Omental fat pad (tissue), 4 donors: ENCODE data around the gene ARHGEF39. TPM values are rescaled to one million over a fixed set of nuclear protein-coding genes. Genes with fewer than 3 reads are reported as not detected.

Source experiments
- ATAC-seq: fragments of 150-250 bp; one replicate; pipeline ENCODE4 v1.9.1; 2016; ENCODE audit warnings: mild to moderate bottlenecking, moderate library complexity; ENCODE audit not compliant: low FRiP score
- DNase-seq: peaks from one replicate; pipeline ENCODE4 v3.0.0-alpha.2; 2019; ENCODE audit warnings: low spot score
- total RNA-seq, 4 donors: library from RNA; depleted of rRNA; stranded (reverse); fragments of >200 nt; gene quantifications; one replicate each; pipeline ENCODE4 v1.1.0, GENCODE V29; 2016
- TF ChIP-seq, protein P1 (sequence below), 3 donors: fragments of 450-650 bp; IDR thresholded peaks; one replicate each; pipeline ENCODE4 v1.5.1; 2016 to 2017; ENCODE audit warnings: antibody characterized with exemption in 3 of 3, mild to moderate bottlenecking in 3 of 3, moderate library complexity in 2 of 3

The ARHGEF39 gene
- total RNA-seq, 4 donors from 2014 or later: 0.36 to 2.8 (median 0.65) TPM; not detected in 1

DNA sequence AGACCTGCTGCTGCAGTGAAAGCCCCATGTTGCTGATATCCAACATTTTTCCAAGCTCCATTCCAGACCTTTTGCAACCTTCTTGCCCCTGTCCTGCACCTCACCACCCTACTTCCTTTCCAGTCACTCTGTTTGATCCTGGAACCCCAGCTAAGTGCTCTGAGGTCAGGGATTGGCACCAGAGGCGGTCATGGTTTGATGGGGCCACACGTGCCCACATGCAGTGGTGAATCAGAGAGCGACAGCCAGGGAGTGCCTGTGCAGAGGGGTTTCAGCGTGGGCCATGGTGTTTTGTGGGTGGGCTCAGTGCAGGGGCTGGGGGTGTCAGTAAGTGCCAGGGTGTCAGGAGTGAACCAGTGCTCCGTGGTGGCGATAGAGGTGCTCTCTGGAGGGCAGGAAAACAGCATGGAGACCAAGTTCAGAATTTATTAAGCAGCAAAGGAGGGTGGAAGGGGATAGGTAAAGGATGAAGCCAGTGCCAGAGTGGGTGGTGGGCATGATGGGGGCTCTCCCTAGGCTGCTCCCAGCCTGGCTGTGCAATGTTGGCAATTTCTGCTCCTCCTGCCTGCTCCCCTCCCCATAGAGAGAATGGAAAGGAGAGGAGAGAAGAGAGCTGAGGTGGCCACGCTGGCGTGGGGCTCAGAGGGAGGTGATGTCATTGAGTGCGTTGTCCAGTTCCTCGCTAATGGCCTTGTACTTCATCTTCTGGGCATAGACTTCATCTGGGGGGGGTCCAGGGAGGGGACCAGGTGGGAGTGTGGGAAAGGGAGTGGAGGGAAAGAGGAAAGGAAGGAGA is 17.7 kb upstream of the ARHGEF39 start:
- TF ChIP-seq, protein P1, sequence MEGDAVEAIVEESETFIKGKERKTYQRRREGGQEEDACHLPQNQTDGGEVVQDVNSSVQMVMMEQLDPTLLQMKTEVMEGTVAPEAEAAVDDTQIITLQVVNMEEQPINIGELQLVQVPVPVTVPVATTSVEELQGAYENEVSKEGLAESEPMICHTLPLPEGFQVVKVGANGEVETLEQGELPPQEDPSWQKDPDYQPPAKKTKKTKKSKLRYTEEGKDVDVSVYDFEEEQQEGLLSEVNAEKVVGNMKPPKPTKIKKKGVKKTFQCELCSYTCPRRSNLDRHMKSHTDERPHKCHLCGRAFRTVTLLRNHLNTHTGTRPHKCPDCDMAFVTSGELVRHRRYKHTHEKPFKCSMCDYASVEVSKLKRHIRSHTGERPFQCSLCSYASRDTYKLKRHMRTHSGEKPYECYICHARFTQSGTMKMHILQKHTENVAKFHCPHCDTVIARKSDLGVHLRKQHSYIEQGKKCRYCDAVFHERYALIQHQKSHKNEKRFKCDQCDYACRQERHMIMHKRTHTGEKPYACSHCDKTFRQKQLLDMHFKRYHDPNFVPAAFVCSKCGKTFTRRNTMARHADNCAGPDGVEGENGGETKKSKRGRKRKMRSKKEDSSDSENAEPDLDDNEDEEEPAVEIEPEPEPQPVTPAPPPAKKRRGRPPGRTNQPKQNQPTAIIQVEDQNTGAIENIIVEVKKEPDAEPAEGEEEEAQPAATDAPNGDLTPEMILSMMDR (IDR thresholded peaks at IDR 0.05): no peak
- ATAC-seq (no peak), DNase-seq (no peak)

DNA sequence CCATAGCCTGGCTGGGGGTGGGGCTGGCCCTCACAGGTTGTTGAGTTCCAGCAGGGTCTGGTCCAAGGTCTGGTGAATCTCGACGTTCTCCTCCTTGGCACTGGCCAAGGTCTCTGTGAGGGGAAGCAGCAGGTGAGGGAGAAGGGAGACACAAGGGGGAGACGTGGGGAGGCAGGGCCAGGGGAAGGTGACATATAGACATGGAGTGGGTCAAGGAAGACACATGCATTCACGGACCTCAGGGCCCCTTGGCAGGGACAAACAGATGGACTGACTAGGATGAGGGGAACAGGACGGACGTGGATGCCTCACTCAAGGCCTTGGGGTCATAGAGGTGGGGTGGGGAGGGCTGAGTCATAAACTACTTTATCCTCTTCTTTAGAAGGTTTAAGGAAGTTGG is 17.1 kb upstream of the ARHGEF39 start:
- ATAC-seq (no peak), DNase-seq (no peak)
- TF ChIP-seq, protein P1 (IDR thresholded peaks at IDR 0.05): no peak

GRCh38 chr9:35681341-35682002 is 16.5 kb upstream of the ARHGEF39 start:
- TF ChIP-seq, protein P1 (IDR thresholded peaks at IDR 0.05): no peak
- DNase-seq (no peak), ATAC-seq (no peak)

DNA sequence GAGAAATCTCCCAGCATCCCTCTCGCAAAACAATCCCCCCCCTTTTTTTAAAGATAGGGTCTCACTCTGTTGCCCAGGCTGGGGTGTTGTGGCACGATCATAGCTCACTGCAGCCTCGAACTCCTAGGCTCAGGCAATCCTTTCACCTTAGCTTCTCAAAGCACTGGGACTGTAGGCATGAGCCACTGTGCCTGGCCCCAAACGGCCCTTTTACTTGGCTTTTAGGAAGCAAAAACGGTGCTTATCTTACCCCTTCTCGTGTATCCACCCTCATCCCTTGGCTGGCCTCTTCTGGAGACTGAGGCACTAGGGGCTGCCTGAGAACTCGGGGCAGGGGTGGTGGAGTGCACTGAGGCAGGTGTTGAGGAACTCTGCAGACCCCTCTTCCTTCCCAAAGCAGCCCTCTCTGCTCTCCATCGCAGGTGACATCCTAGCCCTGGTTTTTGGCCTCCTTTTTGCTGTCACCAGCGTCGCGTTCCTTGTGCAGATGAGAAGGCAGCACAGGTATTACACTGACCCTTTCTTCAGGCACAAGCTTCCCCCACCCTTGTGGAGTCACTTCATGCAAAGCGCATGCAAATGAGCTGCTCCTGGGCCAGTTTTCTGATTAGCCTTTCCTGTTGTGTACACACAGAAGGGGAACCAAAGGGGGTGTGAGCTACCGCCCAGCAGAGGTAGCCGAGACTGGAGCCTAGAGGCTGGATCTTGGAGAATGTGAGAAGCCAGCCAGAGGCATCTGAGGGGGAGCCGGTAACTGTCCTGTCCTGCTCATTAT is 15.5 kb upstream of the ARHGEF39 start:
- DNase-seq: no peak
- no peak for ATAC-seq
- TF ChIP-seq, protein P1 (IDR thresholded peaks at IDR 0.05): no peak

DNA sequence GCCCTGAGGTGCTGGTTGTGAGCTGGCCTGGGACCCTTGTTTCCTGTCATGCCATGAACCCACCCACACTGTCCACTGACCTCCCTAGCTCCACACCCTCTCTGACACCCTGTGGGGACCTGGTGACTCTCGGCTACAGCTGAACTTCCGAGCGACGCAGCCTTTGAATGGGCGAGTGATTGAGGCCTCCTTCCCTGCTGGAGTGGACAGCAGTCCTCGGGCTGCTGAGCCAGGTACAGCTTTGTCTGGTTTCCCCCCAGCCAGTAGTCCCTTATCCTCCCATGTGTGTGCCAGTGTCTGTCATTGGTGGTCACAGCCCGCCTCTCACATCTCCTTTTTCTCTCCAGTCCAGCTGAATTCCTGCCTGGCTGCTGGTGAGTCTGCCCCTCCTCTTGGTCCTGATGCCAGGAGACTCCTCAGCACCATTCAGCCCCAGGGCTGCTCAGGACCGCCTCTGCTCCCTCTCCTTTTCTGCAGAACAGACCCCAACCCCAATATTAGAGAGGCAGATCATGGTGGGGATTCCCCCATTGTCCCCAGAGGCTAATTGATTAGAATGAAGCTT is 14.9 kb upstream of the ARHGEF39 start:
- ATAC-seq (no peak), DNase-seq (no peak)
- TF ChIP-seq, protein P1 (IDR thresholded peaks at IDR 0.05): no peak

- DNase-seq: no peak
- no peak for ATAC-seq
- TF ChIP-seq, protein P1 (IDR thresholded peaks at IDR 0.05): no peak
Measured at GRCh38 chr9:35679091-35679490, 14.1 kb upstream of the ARHGEF39 start.
